Measurements from ENCODE around the gene MRPL34. TPM values are rescaled to one million over a fixed set of nuclear protein-coding genes. Genes with fewer than 3 reads are reported as not detected.

MRPL34 gene
- total and polyA plus RNA-seq, 4 donors: 22.3 to 137 (median 93.4) TPM

GRCh38 chr19:17323964-17324332, 18.3 kb downstream of the MRPL34 start:
- ATAC-seq (ENCODE audit: insufficient read depth, low FRiP score): no peak
- TF ChIP-seq, protein P1, sequence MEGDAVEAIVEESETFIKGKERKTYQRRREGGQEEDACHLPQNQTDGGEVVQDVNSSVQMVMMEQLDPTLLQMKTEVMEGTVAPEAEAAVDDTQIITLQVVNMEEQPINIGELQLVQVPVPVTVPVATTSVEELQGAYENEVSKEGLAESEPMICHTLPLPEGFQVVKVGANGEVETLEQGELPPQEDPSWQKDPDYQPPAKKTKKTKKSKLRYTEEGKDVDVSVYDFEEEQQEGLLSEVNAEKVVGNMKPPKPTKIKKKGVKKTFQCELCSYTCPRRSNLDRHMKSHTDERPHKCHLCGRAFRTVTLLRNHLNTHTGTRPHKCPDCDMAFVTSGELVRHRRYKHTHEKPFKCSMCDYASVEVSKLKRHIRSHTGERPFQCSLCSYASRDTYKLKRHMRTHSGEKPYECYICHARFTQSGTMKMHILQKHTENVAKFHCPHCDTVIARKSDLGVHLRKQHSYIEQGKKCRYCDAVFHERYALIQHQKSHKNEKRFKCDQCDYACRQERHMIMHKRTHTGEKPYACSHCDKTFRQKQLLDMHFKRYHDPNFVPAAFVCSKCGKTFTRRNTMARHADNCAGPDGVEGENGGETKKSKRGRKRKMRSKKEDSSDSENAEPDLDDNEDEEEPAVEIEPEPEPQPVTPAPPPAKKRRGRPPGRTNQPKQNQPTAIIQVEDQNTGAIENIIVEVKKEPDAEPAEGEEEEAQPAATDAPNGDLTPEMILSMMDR (IDR thresholded peaks at IDR 0.05; ENCODE audit: control extremely low read depth, extremely low read depth): no peak
- Histone ChIP-seq H3K9me3 (ENCODE audit: control insufficient read depth in 4 of 4, insufficient read depth in 3 of 4, low read length in 3 of 4) (peaks cover 0 to 2% (median 0%) of the 10 kb centered on the region in 4 donors), H3K4me3 (no peak overlapping the region), H3K27me3 (ENCODE audit: control insufficient read depth in 3 of 3, insufficient read depth in 3 of 3, low read length in 2 of 3) (no peaks in the 10 kb centered on the region), H3K4me1 (ENCODE audit: control insufficient read depth in 5 of 5, insufficient read depth in 5 of 5, low read length in 5 of 5) (peaks cover 0 to 6% (median 0%) of the 10 kb centered on the region in 5 donors), H3K9ac (ENCODE audit: insufficient read depth in 1 of 2, low read length in 2 of 2) (no peak overlapping the region), H3K27ac (ENCODE audit: low read depth in 1 of 2, low read length in 1 of 2) (no peak overlapping the region), H3K36me3 (ENCODE audit: control insufficient read depth in 4 of 4, insufficient read depth in 4 of 4, low read length in 4 of 4) (peaks cover 0 to 37% (median 8%) of the 10 kb centered on the region in 4 donors)
- 34 to 35% methylated on average over 7 of the region's 7 CpGs for WGBS, 2 donors
- DNase-seq: no peak

- peaks cover 0 to 2% (median 0%) of the 10 kb centered on the region in 3 donors for H3K27me3 ChIP-seq (ENCODE audit: control insufficient read depth in 3 of 3, insufficient read depth in 3 of 3, low read length in 2 of 3)
- peaks cover 0 to 2% (median 0%) of the 10 kb centered on the region in 4 donors for H3K9me3 ChIP-seq (ENCODE audit: control insufficient read depth in 4 of 4, insufficient read depth in 3 of 4, low read length in 3 of 4)
- H3K4me3 ChIP-seq: no peak overlapping the region
- no peak overlapping the region for H3K27ac ChIP-seq (ENCODE audit: low read depth in 1 of 2, low read length in 1 of 2)
- WGBS, 2 donors: 87 to 89% methylated on average over 27 to 28 of the region's 28 CpGs
- peaks cover 0 to 8% (median 4%) of the 10 kb centered on the region in 5 donors for H3K4me1 ChIP-seq (ENCODE audit: control insufficient read depth in 5 of 5, insufficient read depth in 5 of 5, low read length in 5 of 5)
- TF ChIP-seq, protein P1 (IDR thresholded peaks at IDR 0.05; ENCODE audit: control extremely low read depth, extremely low read depth): no peak
- ATAC-seq (ENCODE audit: insufficient read depth, low FRiP score) (no peak), DNase-seq (no peak)
- no peak overlapping the region for H3K9ac ChIP-seq (ENCODE audit: insufficient read depth in 1 of 2, low read length in 2 of 2)
- H3K36me3 ChIP-seq (ENCODE audit: control insufficient read depth in 4 of 4, insufficient read depth in 4 of 4, low read length in 4 of 4): peaks cover 0 to 31% (median 8%) of the 10 kb centered on the region in 4 donors
These were observed 18.9 kb downstream of the MRPL34 start for GRCh38 chr19:17324357-17325114.

DNA sequence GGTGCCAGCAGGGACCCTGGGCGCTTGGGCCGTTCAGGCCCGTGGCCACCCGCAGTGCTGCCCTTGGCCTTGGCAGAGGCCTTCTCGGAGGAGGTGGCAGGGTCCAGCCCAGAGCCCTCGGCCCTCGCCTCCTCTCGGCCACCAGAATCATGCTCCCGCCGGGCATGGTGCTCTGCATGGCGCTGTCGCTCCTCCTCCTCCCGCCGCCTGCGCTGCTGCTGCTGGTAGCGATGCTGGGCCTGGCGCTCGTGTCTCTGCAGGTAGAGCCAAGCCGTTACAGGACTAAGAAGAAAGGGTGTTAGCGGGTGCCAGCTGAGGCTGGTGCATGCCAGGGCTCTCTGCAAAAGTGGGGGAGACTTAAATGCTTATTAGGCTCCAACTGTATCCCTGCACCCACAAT, 19.5 kb downstream of the MRPL34 start:
- DNase-seq (no peak), ATAC-seq (ENCODE audit: insufficient read depth, low FRiP score) (no peak)
- TF ChIP-seq, protein P1 (IDR thresholded peaks at IDR 0.05; ENCODE audit: control extremely low read depth, extremely low read depth): no peak
- Histone ChIP-seq H3K9ac (ENCODE audit: insufficient read depth in 1 of 2, low read length in 2 of 2) (no peak overlapping the region), H3K36me3 (ENCODE audit: control insufficient read depth in 4 of 4, insufficient read depth in 4 of 4, low read length in 4 of 4) (peaks cover 0 to 28% (median 7%) of the 10 kb centered on the region in 4 donors), H3K9me3 (ENCODE audit: control insufficient read depth in 4 of 4, insufficient read depth in 3 of 4, low read length in 3 of 4) (peaks cover 0 to 2% (median 0%) of the 10 kb centered on the region in 4 donors), H3K27me3 (ENCODE audit: control insufficient read depth in 3 of 3, insufficient read depth in 3 of 3, low read length in 2 of 3) (peaks cover 0 to 5% (median 0%) of the 10 kb centered on the region in 3 donors), H3K4me3 (no peak overlapping the region), H3K27ac (ENCODE audit: low read depth in 1 of 2, low read length in 1 of 2) (no peak overlapping the region), H3K4me1 (ENCODE audit: control insufficient read depth in 5 of 5, insufficient read depth in 5 of 5, low read length in 5 of 5) (peaks cover 0 to 8% (median 6%) of the 10 kb centered on the region in 5 donors)
- 95 to 97% methylated on average over 20 of the region's 20 CpGs for WGBS, 2 donors
